Smooth muscle cell (in vitro differentiated cells): ENCODE measurements around the gene CRADD. TPM values are rescaled to one million over a fixed set of nuclear protein-coding genes. Genes with fewer than 3 reads are reported as not detected.

Experiments used
- DNase-seq: peaks from one replicate; lab custom pipeline; 2025; ENCODE audit not compliant: unreplicated experiment; lab: John Stamatoyannopoulos, UW
- H2AFZ ChIP-seq: fragments of 200-600 bp; sonication (generic); 2 replicates; pipeline ENCODE4 v1.6.0; 2016; ENCODE audit warnings: antibody characterized with exemption, low read depth, mild to moderate bottlenecking
- H3F3A ChIP-seq: fragments of 200-600 bp; sonication (generic); 2 replicates; pipeline ENCODE4 v1.6.0; 2017; ENCODE audit warnings: antibody characterized with exemption, low read depth
- H3K27ac ChIP-seq: fragments of 200-600 bp; sonication (generic); 2 replicates; pipeline ENCODE4 v1.5.1; 2016; ENCODE audit warnings: low read depth, mild to moderate bottlenecking
- H3K27me3 ChIP-seq: fragments of 200-600 bp; sonication (generic); 2 replicates; pipeline ENCODE4 v1.6.1; 2016; ENCODE audit warnings: low read depth, mild to moderate bottlenecking
- H3K36me3 ChIP-seq: fragments of 200-600 bp; sonication (generic); 2 replicates; pipeline ENCODE4 v1.5.1; 2016; ENCODE audit warnings: low read depth
- H3K4me1 ChIP-seq: fragments of 200-600 bp; sonication (generic); 2 replicates; pipeline ENCODE4 v1.5.1; 2016; ENCODE audit warnings: low read depth
- H3K4me2 ChIP-seq: fragments of 200-600 bp; sonication (generic); 2 replicates; pipeline ENCODE4 v1.6.0; 2016; ENCODE audit warnings: mild to moderate bottlenecking
- H3K4me3 ChIP-seq: fragments of 200-600 bp; sonication (generic); 2 replicates; pipeline ENCODE4 v1.5.1; 2016; ENCODE audit warnings: mild to moderate bottlenecking
- H3K79me2 ChIP-seq: fragments of 200-600 bp; sonication (generic); 2 replicates; pipeline ENCODE4 v1.6.0; 2016; ENCODE audit warnings: low read depth, mild to moderate bottlenecking
- H3K9ac ChIP-seq: fragments of 200-600 bp; sonication (generic); 2 replicates; pipeline ENCODE4 v1.6.0; 2016; ENCODE audit warnings: low read depth
- H3K9me3 ChIP-seq: fragments of 200-600 bp; sonication (generic); replicated peaks from 2 replicates; pipeline ENCODE4 v1.5.1; 2016; ENCODE audit warnings: low read depth
- H4K20me1 ChIP-seq: fragments of 200-600 bp; sonication (generic); 2 replicates; pipeline ENCODE4 v1.6.0; 2016; ENCODE audit warnings: low read depth
- WGBS: methylation state at CpG from one replicate; pipeline ENCODE4 v1.1.7; 2016; ENCODE audit warnings: low lambda C conversion rate; 5-methylcytosine and 5-hydroxymethylcytosine counted together
- polyA plus RNA-seq: library from polyadenylated mRNA; unstranded; fragments of >200 nt; fragmentation: Nextera tagmentation; extraction: Ambion mirVana; gene quantifications from 2 replicates; pipeline ENCODE4 v1.2.1, GENCODE V29; 2016
- total RNA-seq: library from RNA; depleted of rRNA; stranded (reverse); fragments of >200 nt; gene quantifications from 2 replicates; pipeline ENCODE4 v1.2.3, GENCODE V29; 2014
- TF ChIP-seq, protein P1 (sequence below): fragments of 200-600 bp; sonication (generic); IDR thresholded peaks from 2 replicates; pipeline ENCODE4 v1.5.1; 2017; ENCODE audit warnings: borderline replicate concordance, mild to moderate bottlenecking, antibody characterized with exemption; ENCODE audit not compliant: insufficient read depth, poor library complexity, severe bottlenecking

The CRADD gene
- total and polyA plus RNA-seq, 2 experiments from 2014 or later, result 10.7 to 28.6 TPM

DNA sequence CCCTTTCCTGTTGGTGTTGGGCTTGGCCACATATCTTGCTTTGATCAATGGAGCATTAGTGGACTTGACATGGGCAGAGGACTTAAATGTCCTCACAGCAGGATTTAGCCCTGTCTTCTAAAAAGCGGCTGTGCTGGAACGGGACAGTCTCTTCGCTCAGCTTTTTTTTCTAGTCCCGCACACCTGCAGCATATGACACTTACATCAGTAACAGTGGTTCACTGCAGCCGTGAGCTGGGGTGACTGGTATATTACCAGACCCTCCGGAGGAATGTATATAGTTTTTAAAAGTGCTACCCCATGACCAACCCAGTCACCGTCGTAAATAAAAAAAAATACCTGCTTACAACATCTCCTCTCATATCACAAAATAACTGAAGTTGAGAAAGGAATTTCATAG is 164.5 kb downstream of the CRADD start:
- TF ChIP-seq, protein P1, sequence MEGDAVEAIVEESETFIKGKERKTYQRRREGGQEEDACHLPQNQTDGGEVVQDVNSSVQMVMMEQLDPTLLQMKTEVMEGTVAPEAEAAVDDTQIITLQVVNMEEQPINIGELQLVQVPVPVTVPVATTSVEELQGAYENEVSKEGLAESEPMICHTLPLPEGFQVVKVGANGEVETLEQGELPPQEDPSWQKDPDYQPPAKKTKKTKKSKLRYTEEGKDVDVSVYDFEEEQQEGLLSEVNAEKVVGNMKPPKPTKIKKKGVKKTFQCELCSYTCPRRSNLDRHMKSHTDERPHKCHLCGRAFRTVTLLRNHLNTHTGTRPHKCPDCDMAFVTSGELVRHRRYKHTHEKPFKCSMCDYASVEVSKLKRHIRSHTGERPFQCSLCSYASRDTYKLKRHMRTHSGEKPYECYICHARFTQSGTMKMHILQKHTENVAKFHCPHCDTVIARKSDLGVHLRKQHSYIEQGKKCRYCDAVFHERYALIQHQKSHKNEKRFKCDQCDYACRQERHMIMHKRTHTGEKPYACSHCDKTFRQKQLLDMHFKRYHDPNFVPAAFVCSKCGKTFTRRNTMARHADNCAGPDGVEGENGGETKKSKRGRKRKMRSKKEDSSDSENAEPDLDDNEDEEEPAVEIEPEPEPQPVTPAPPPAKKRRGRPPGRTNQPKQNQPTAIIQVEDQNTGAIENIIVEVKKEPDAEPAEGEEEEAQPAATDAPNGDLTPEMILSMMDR, result no peak
- Histone ChIP-seq H2AFZ (no peak overlapping the region), H3K4me2 (no peak overlapping the region), H3K79me2 (no peaks in the 10 kb centered on the region), H3F3A (no peaks in the 10 kb centered on the region), H3K27me3 (no peaks in the 10 kb centered on the region), H3K4me1 (no peaks in the 10 kb centered on the region), H3K36me3 (no peaks in the 10 kb centered on the region), H4K20me1 (no peaks in the 10 kb centered on the region), H3K9ac (no peak overlapping the region), H3K4me3 (no peak overlapping the region), H3K9me3 (no peaks in the 10 kb centered on the region), H3K27ac (no peak overlapping the region)
- 94% methylated on average over 8 of the region's 8 CpGs for WGBS
- DNase-seq, result no peak

- H2AFZ ChIP-seq, result no peak overlapping the region
- no peaks in the 10 kb centered on the region for H3K79me2 ChIP-seq
- H3K9ac ChIP-seq, result no peak overlapping the region
- H3K27ac ChIP-seq, result no peak overlapping the region
- 95% methylated on average over 7 of the region's 7 CpGs for WGBS
- TF ChIP-seq, protein P1, result no peak
- no peak for DNase-seq
- no peak overlapping the region for H3K4me2 ChIP-seq
- no peaks in the 10 kb centered on the region for H3K27me3 ChIP-seq
- no peak overlapping the region for H3K4me3 ChIP-seq
- H3K4me1 ChIP-seq, result no peaks in the 10 kb centered on the region
- no peaks in the 10 kb centered on the region for H3K9me3 ChIP-seq
- no peaks in the 10 kb centered on the region for H4K20me1 ChIP-seq
- H3K36me3 ChIP-seq, result no peaks in the 10 kb centered on the region
- H3F3A ChIP-seq, result no peaks in the 10 kb centered on the region
Measured at GRCh38 chr12:93844164-93844784, 167.1 kb downstream of the CRADD start.

DNA sequence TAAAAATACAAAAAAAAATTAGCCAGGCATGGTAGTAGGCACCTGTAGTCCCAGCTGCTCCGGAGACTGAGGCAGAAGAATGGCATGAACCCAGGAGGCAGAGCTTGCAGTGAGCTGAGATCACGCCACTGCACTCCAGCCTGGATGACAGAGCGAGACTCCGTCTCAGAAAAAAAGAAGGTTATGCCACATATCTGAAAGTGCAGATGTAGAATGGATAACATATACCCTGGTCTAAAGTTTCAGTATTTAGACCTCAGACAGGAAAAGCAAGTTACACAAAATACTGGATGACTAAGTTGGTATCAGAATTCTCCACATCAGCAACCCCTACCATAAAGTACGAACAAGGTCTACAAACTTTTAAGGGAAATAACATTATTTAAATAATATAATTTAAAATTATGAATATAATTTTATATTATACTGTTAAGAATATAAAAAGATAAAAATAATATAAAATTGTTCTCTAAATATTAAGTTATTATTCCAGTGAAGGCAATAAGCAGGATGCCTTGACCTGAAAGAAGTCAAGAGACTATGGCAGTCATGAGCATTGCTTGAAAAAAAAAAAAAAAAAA is 169.9 kb downstream of the CRADD start:
- WGBS, result 93% methylated on average over 5 of the region's 5 CpGs
- Histone ChIP-seq H3K79me2 (no peaks in the 10 kb centered on the region), H3K9ac (no peak overlapping the region), H3K4me2 (no peak overlapping the region), H3K4me3 (no peak overlapping the region), H3K27me3 (no peaks in the 10 kb centered on the region), H2AFZ (no peak overlapping the region), H3F3A (no peaks in the 10 kb centered on the region), H4K20me1 (no peaks in the 10 kb centered on the region), H3K9me3 (no peaks in the 10 kb centered on the region), H3K36me3 (no peaks in the 10 kb centered on the region), H3K4me1 (no peaks in the 10 kb centered on the region), H3K27ac (no peak overlapping the region)
- DNase-seq, result no peak
- TF ChIP-seq, protein P1, result no peak
